Stimulated activated CD8-positive, alpha-beta memory T cell treated with anti-CD3 and anti-CD28 coated beads, Interleukin-12 subunit alpha, Interleukin-12 subunit beta, amount 100 ng/mL, for 4 hours (primary cell): Measurements from ENCODE around the gene JMY.
A peak's percentile ranks its signal among the peaks of the same experiment; 100 is the strongest.

ENCODE experiments used
- DNase-seq: peaks from one replicate; pipeline ENCODE4 v3.0.0-alpha.2; 2020; ENCODE audit warnings: low read depth

Gene JMY

GRCh38 chr5:79235634-79236361, at the start of gene JMY:
TSS of gene JMY (plus strand) at chr5:79236131. CDS start at chr5:79236651, 520 bp downstream.
- DNase-seq, result peak; percentile 75

- DNase-seq, result no peak
These were observed 49.5 kb upstream of the JMY start for GRCh38 chr5:79186455-79186854.

- DNase-seq, result no peak
These were observed 46.3 kb upstream of the JMY start for GRCh38 chr5:79189439-79190234.

GRCh38 chr5:79190235-79190529, 45.7 kb upstream of the JMY start:
- DNase-seq, result no peak

GRCh38 chr5:79191457-79191856, 44.5 kb upstream of the JMY start:
- no peak for DNase-seq

- DNase-seq, result no peak
These were observed 42.3 kb upstream of the JMY start for GRCh38 chr5:79193643-79194042.

- DNase-seq, result no peak
These were observed 35.3 kb upstream of the JMY start for GRCh38 chr5:79200573-79201183.

GRCh38 chr5:79201206-79201605, 34.7 kb upstream of the JMY start:
- no peak for DNase-seq

GRCh38 chr5:79202076-79202475, 33.9 kb upstream of the JMY start:
- no peak for DNase-seq

- no peak for DNase-seq
These were observed 30.0 kb upstream of the JMY start for GRCh38 chr5:79205965-79206364.

GRCh38 chr5:79206541-79206940, 29.4 kb upstream of the JMY start:
- DNase-seq, result no peak

GRCh38 chr5:79209505-79209904, 26.4 kb upstream of the JMY start:
- DNase-seq, result no peak

GRCh38 chr5:79224286-79224984, 11.5 kb upstream of the JMY start:
- no peak for DNase-seq

- no peak for DNase-seq
These were observed 10.9 kb upstream of the JMY start for GRCh38 chr5:79225026-79225425.

- DNase-seq, result no peak
These were observed 10.5 kb upstream of the JMY start for GRCh38 chr5:79225441-79225840.

GRCh38 chr5:79227484-79228025, 8.4 kb upstream of the JMY start:
- DNase-seq, result no peak

- DNase-seq, result no peak
These were observed 6.4 kb upstream of the JMY start for GRCh38 chr5:79229357-79230174.

- no peak for DNase-seq
These were observed 684 bp upstream of the JMY start for GRCh38 chr5:79235261-79235633.

- DNase-seq, result no peak
These were observed 535 bp downstream of the JMY start for GRCh38 chr5:79236362-79236969.

GRCh38 chr5:79236970-79237739, 1.2 kb downstream of the JMY start:
- DNase-seq, result peak; percentile 13
